HepG2 (cell line): ENCODE data around the gene RSBN1L. TPM values are rescaled to one million over a fixed set of nuclear protein-coding genes. Genes with fewer than 3 reads are reported as not detected.

Experiments
- ARID4A ChIP-seq: sonication (generic); formaldehyde crosslinking; IDR thresholded peaks from 2 replicates; pipeline ENCODE4 v1.5.0; 2020; ENCODE audit warnings: mild to moderate bottlenecking, missing genetic modification reagents, borderline replicate concordance
- BRCA1 ChIP-seq: sonication (generic); formaldehyde crosslinking; IDR thresholded peaks from 2 replicates; pipeline ENCODE4 v1.4.0; 2020; ENCODE audit warnings: missing genetic modification reagents
- CENPT ChIP-seq: sonication (generic); formaldehyde crosslinking; IDR thresholded peaks from 2 replicates; pipeline ENCODE4 v1.8.0; 2022; ENCODE audit warnings: low read depth, mild to moderate bottlenecking, moderate library complexity, missing genetic modification reagents
- HNF4A ChIP-seq: sonication (generic); formaldehyde crosslinking; IDR thresholded peaks from 2 replicates; pipeline ENCODE4 v1.4.0; 2020; ENCODE audit warnings: missing genetic modification reagents
- IKZF1 ChIP-seq: fragments of 450-650 bp; IDR thresholded peaks from 2 replicates; pipeline ENCODE4 v1.7.1; 2016
- ISX ChIP-seq: sonication (generic); formaldehyde crosslinking; conservative IDR thresholded peaks from 2 replicates; pipeline ENCODE4 v1.5.0; 2020; ENCODE audit warnings: missing genetic modification reagents
- JUND ChIP-seq: sonication (generic); formaldehyde crosslinking; IDR thresholded peaks from 2 replicates; pipeline ENCODE4 v1.8.0; 2022; ENCODE audit warnings: mild to moderate bottlenecking, missing genetic modification reagents
- KAT7 ChIP-seq: IDR thresholded peaks from 2 replicates; pipeline ENCODE4 v1.6.1; 2018; ENCODE audit warnings: borderline replicate concordance, missing compliant biosample characterization
- KDM3A ChIP-seq: IDR thresholded peaks from 2 replicates; pipeline ENCODE4 v1.6.1; 2018; ENCODE audit warnings: low read depth, missing compliant biosample characterization
- KDM5A ChIP-seq: fragments of 200-600 bp; sonication (generic); IDR thresholded peaks from 2 replicates; pipeline ENCODE4 v1.7.0; 2018; ENCODE audit warnings: antibody characterized with exemption, mild to moderate bottlenecking, low read length, borderline replicate concordance
- MED1 ChIP-seq: sonication (generic); formaldehyde crosslinking; IDR thresholded peaks from 2 replicates; pipeline ENCODE4 v1.4.0; 2020; ENCODE audit warnings: missing genetic modification reagents
- MEIS2 ChIP-seq: sonication (generic); formaldehyde crosslinking; IDR thresholded peaks from 2 replicates; pipeline ENCODE4 v1.9.0; 2021; ENCODE audit warnings: mild to moderate bottlenecking, missing genetic modification reagents
- NFRKB ChIP-seq: fragments of 450-650 bp; IDR thresholded peaks from 2 replicates; pipeline ENCODE4 v1.6.1; 2017
- NRL ChIP-seq: sonication (generic); formaldehyde crosslinking; IDR thresholded peaks from 2 replicates; pipeline ENCODE4 v1.5.0; 2020; ENCODE audit warnings: missing genetic modification reagents, mild to moderate bottlenecking, moderate library complexity, borderline replicate concordance
- PAF1 ChIP-seq: IDR thresholded peaks from 2 replicates; pipeline ENCODE4 v1.6.1; 2016; ENCODE audit warnings: missing genetic modification reagents, missing compliant biosample characterization
- POGZ ChIP-seq: sonication (generic); formaldehyde crosslinking; IDR thresholded peaks from 2 replicates; pipeline ENCODE4 v1.4.0; 2020; ENCODE audit warnings: mild to moderate bottlenecking, missing genetic modification reagents
- RXRA ChIP-seq: sonication (generic); formaldehyde crosslinking; IDR thresholded peaks from 2 replicates; pipeline ENCODE4 v1.5.1; 2020; ENCODE audit warnings: missing genetic modification reagents
- SATB2 ChIP-seq: sonication (generic); formaldehyde crosslinking; IDR thresholded peaks from 2 replicates; pipeline ENCODE4 v1.5.0; 2020; ENCODE audit warnings: missing genetic modification reagents
- STAT5B ChIP-seq: sonication (generic); formaldehyde crosslinking; IDR thresholded peaks from 2 replicates; pipeline ENCODE4 v1.4.0; 2020; ENCODE audit warnings: missing genetic modification reagents
- TBL1XR1 ChIP-seq: fragments of 150-350 bp; IDR thresholded peaks from 2 replicates; pipeline ENCODE4 v1.6.1; 2014; ENCODE audit warnings: borderline replicate concordance, low read length; ENCODE audit not compliant: partially characterized antibody
- TERF1 ChIP-seq: sonication (generic); formaldehyde crosslinking; IDR thresholded peaks from 2 replicates; pipeline ENCODE4 v1.8.0; 2022; ENCODE audit warnings: mild to moderate bottlenecking, missing genetic modification reagents, moderate library complexity
- ZNF18 ChIP-seq: sonication (generic); formaldehyde crosslinking; IDR thresholded peaks from 2 replicates; pipeline ENCODE4 v1.8.0; 2022; ENCODE audit warnings: mild to moderate bottlenecking, missing genetic modification reagents; ENCODE audit not compliant: insufficient replicate concordance
- ZNF256 ChIP-seq: sonication (generic); formaldehyde crosslinking; conservative IDR thresholded peaks from 2 replicates; pipeline ENCODE4 v1.4.0; 2020; ENCODE audit warnings: missing genetic modification reagents
- ZNF329 ChIP-seq: sonication (generic); formaldehyde crosslinking; IDR thresholded peaks from 2 replicates; pipeline ENCODE4 v1.9.0; 2021; ENCODE audit warnings: low read depth, mild to moderate bottlenecking, missing genetic modification reagents
- ZNF451 ChIP-seq: sonication (generic); formaldehyde crosslinking; IDR thresholded peaks from 2 replicates; pipeline ENCODE4 v1.5.0; 2020; ENCODE audit warnings: mild to moderate bottlenecking, missing genetic modification reagents
- polyA plus RNA-seq, 8 experiments: library from polyadenylated mRNA; depleted of rRNA in 3 of 8; stranded (reverse) in 7 of 8; unstranded in 1 of 8; fragments of >200 nt; fragmentation: Illumina TruSeq in 4 of 8; extraction: Trizol in 4 of 8; gene quantifications; 2 replicates each; pipeline versions ENCODE4 v1.2.1 to v1.2.3, GENCODE V29; 2011 to 2016; ENCODE audit warnings: low read depth in 4 of 8, missing spikeins in 1 of 8, mixed read lengths in 1 of 8; ENCODE audit not compliant: insufficient read depth in 1 of 8
- total RNA-seq, 5 experiments: library from RNA; depleted of rRNA; stranded (reverse); fragments of >200 nt; fragmentation: Illumina TruSeq; extraction: Trizol; gene quantifications; 2 replicates each; pipeline ENCODE4 v1.2.3, GENCODE V29; 2016; ENCODE audit warnings: low read depth in 1 of 5

The RSBN1L gene
- total and polyA plus RNA-seq, 2 of the 13 experiments (the other 11 are each of a cell fraction or from before 2014, with no cell fraction given), result 7.7 to 21.3 TPM

GRCh38 chr7:77799078-77799964, 103.1 kb downstream of the RSBN1L start (continued):
- TF ChIP-seq ZNF18 (CRISPR knock-in tag) (peak; percentile 47), KDM3A (CRISPR knock-in tag) (peak; percentile 40; the same call in 1 of the 2 replicates), MED1 (no peak; the same call in none of the 2 replicates), IKZF1 (no peak), NRL (CRISPR knock-in tag) (no peak), JUND (CRISPR knock-in tag) (no peak), TBL1XR1 (no peak), ARID4A (CRISPR knock-in tag) (peak; percentile 28; the same call in 1 of the 2 replicates), BRCA1 (no peak), CENPT (no peak), NFRKB (no peak), SATB2 (CRISPR knock-in tag) (no peak), KDM5A (0 out of 2 replicates have a peak, but pooled peaks have one; percentile 1), MEIS2 (CRISPR knock-in tag) (0 out of 2 replicates have a peak, but pooled peaks have one; percentile 21), HNF4A (CRISPR knock-in tag) (no peak), ZNF451 (CRISPR knock-in tag) (no peak; the same call in 1 of the 2 replicates), KAT7 (CRISPR knock-in tag) (peak; percentile 77; the same call in 1 of the 2 replicates), ZNF329 (CRISPR knock-in tag) (0 out of 2 replicates have a peak, but pooled peaks have one; percentile 41), STAT5B (no peak), PAF1 (CRISPR knock-in tag) (no peak), ISX (CRISPR knock-in tag) (no peak), RXRA (CRISPR knock-in tag) (peak; percentile 67), ZNF256 (CRISPR knock-in tag) (no peak), POGZ (CRISPR knock-in tag) (no peak), TERF1 (CRISPR knock-in tag) (no peak)
